HCT116 (cell line): ENCODE measurements around the gene ZNF845. TPM values are rescaled to one million over a fixed set of nuclear protein-coding genes. Genes with fewer than 3 reads are reported as not detected.
"Not testable (repeated sequence)": the region's sequence is repeated elsewhere in the genome, so short reads cannot be mapped to it uniquely, and the experiment has no call there.

Source experiments
- ATAC-seq: fragments of 200-7000 bp; cut with Tn5 transposase; 2 replicates; pipeline ENCODE4 v1.9.1; 2020; ENCODE audit warnings: mild to moderate bottlenecking, moderate library complexity
- BruUV-seq: library from RNA; stranded (reverse); fragments of 400-500 nt; replicated peaks from 2 replicates; lab custom pipeline; 2021; lab: Mats Ljungman, UMichigan
- CTCF ChIA-PET: fragments of 300-600 bp; sonication (Branson Sonifier 250); formaldehyde crosslinking; loops from one replicate; lab custom pipeline; 2021; ENCODE audit warnings: antibody characterized with exemption; lab: Charles Lee
- POLR2A ChIA-PET: fragments of 300-600, 350-600 bp; sonication (Branson Sonifier 250); formaldehyde crosslinking; loops from one replicate; lab custom pipeline; 2021; ENCODE audit warnings: antibody characterized with exemption; lab: Charles Lee
- RAD21 ChIA-PET, 2 experiments: fragments of 300-600 bp; sonication (Branson Sonifier 250); formaldehyde crosslinking; loops; one replicate each; lab custom pipeline; 2023; ENCODE audit warnings: low total read pairs in 2 of 2; ENCODE audit not compliant: uncharacterized antibody in 2 of 2, unreplicated experiment in 2 of 2, low non-redundant PET in 1 of 2; lab: Charles Lee
- DNase-seq: peaks from one replicate; pipeline ENCODE4 v3.0.0-alpha.2; 2010; ENCODE audit warnings: low read depth, low spot score
- H2AFZ ChIP-seq: fragments of 200-600 bp; shearing (Covaris generic), sonication (generic); 2 replicates; pipeline ENCODE4 v1.6.1; 2017; ENCODE audit warnings: low read depth, mixed run types, mixed read lengths, antibody characterized with exemption, low read length; ENCODE audit not compliant: poor library complexity, severe bottlenecking
- H3K27ac ChIP-seq: 2 replicates; pipeline ENCODE4 v1.5.1; 2012; ENCODE audit warnings: low read depth, low read length
- H3K27me3 ChIP-seq: fragments of 200-600 bp; sonication (generic); 2 replicates; pipeline ENCODE4 v1.6.1; 2016; ENCODE audit warnings: mixed run types, low read length, mixed read lengths; ENCODE audit not compliant: insufficient read depth
- H3K36me3 ChIP-seq, 2 experiments: fragments of 200-500 bp in 1 of 2; fragments of 200-600 bp in 1 of 2; sonication (Bioruptor generic) in 1 of 2; sonication (generic) in 1 of 2; 2 replicates each; pipeline versions ENCODE4 v1.5.1 to v1.6.1; 2014 to 2016; ENCODE audit warnings: low read length in 2 of 2, inconsistent platforms in 1 of 2, mixed read lengths in 1 of 2, mixed run types in 1 of 2; ENCODE audit not compliant: insufficient read depth in 2 of 2, control insufficient read depth in 1 of 2
- H3K4me1 ChIP-seq, 2 experiments: fragments of 200-600 bp in 1 of 2; sonication (generic) in 1 of 2; 2 replicates each; pipeline versions ENCODE4 v1.5.1 to v1.6.1; 2012 to 2017; ENCODE audit warnings: low read length in 2 of 2, inconsistent platforms in 1 of 2, mild to moderate bottlenecking in 1 of 2, mixed read lengths in 1 of 2, mixed run types in 1 of 2, moderate library complexity in 1 of 2; ENCODE audit not compliant: insufficient read depth in 2 of 2, control insufficient read depth in 1 of 2
- H3K4me2 ChIP-seq: fragments of 200-600 bp; sonication (generic); 2 replicates; pipeline ENCODE4 v1.6.1; 2017; ENCODE audit warnings: mixed run types, low read length, mixed read lengths
- H3K4me3 ChIP-seq, 2 experiments: fragments of 200-600 bp in 1 of 2; sonication (generic) in 1 of 2; replicated peaks in 1 of 2; 2 replicates each; pipeline ENCODE4 v1.5.1; 2011 to 2016; ENCODE audit warnings: low read length in 2 of 2, control low read depth in 1 of 2, low read depth in 1 of 2, mild to moderate bottlenecking in 1 of 2, mixed read lengths in 1 of 2, mixed run types in 1 of 2
- H3K79me2 ChIP-seq: fragments of 200-600 bp; sonication (generic); 2 replicates; pipeline ENCODE4 v1.6.1; 2017; ENCODE audit warnings: mild to moderate bottlenecking, mixed run types, low read length, moderate library complexity, mixed read lengths; ENCODE audit not compliant: insufficient read depth
- H3K9ac ChIP-seq: fragments of 200-600 bp; sonication (generic); 2 replicates; pipeline ENCODE4 v1.6.1; 2016; ENCODE audit warnings: low read length, mixed read lengths
- H3K9me2 ChIP-seq: fragments of 200-600 bp; sonication (generic), shearing (Covaris generic); 2 replicates; pipeline ENCODE4 v1.6.1; 2017; ENCODE audit warnings: mixed run types, mild to moderate bottlenecking, moderate library complexity; ENCODE audit not compliant: insufficient read depth
- H3K9me3 ChIP-seq, 2 experiments: fragments of 200-500 bp in 1 of 2; fragments of 200-600 bp in 1 of 2; sonication (Bioruptor generic) in 1 of 2; sonication (generic) in 1 of 2; 2 replicates each; pipeline ENCODE4 v1.6.1; 2014 to 2017; ENCODE audit warnings: low read length in 2 of 2, mixed read lengths in 2 of 2, inconsistent platforms in 1 of 2, low read depth in 1 of 2, mild to moderate bottlenecking in 1 of 2, mixed run types in 1 of 2, moderate library complexity in 1 of 2; ENCODE audit not compliant: control insufficient read depth in 1 of 2, insufficient read depth in 1 of 2
- H4K20me1 ChIP-seq: fragments of 200-600 bp; sonication (generic), shearing (Covaris generic); 2 replicates; pipeline ENCODE4 v1.6.1; 2017; ENCODE audit warnings: mixed run types, mild to moderate bottlenecking, moderate library complexity; ENCODE audit not compliant: insufficient read depth
- ELF1 ChIP-seq: IDR thresholded peaks from 2 replicates; pipeline ENCODE4 v1.6.1; 2012; ENCODE audit warnings: low read depth, borderline replicate concordance
- POLR2AphosphoS5 ChIP-seq: IDR thresholded peaks from 2 replicates; pipeline ENCODE4 v1.6.1; 2011; ENCODE audit warnings: mild to moderate bottlenecking, low read depth, low read length, moderate library complexity
- RAD21 ChIP-seq: IDR thresholded peaks from 2 replicates; pipeline ENCODE4 v1.6.1; 2012; ENCODE audit warnings: low read depth, mild to moderate bottlenecking
- SIN3A ChIP-seq: IDR thresholded peaks from 2 replicates; pipeline ENCODE4 v1.6.1; 2012; ENCODE audit warnings: low read depth
- intact Hi-C: fragments of 100-400 bp; cut with micrococcal nuclease; formaldehyde crosslinking; loops from 2 replicates; pipeline ENCODE4 v1.10.0; 2022
- total RNA-seq: library from RNA; stranded (reverse); gene quantifications from one replicate; pipeline ENCODE4 v1.2.1, GENCODE V29; 2021; ENCODE audit not compliant: unreplicated experiment
- TF ChIP-seq, protein P1 (sequence below): IDR thresholded peaks from 2 replicates; pipeline ENCODE4 v1.6.1; 2011; ENCODE audit warnings: mild to moderate bottlenecking, low read length, moderate library complexity; ENCODE audit not compliant: insufficient replicate concordance; ENCODE audit errors: extremely low read depth
- TF ChIP-seq, protein P2 (sequence below), 3 experiments: fragments of 200-600 bp in 1 of 3; sonication (generic) in 1 of 3; IDR thresholded peaks in 2 of 3; conservative IDR thresholded peaks in 1 of 3; 2 replicates each; pipeline ENCODE4 v1.5.1; 2012 to 2017; ENCODE audit warnings: low read depth in 2 of 3, low read length in 2 of 3, antibody characterized with exemption in 1 of 3, borderline replicate concordance in 1 of 3, control low read depth in 1 of 3, mild to moderate bottlenecking in 1 of 3, mixed read lengths in 1 of 3, mixed run types in 1 of 3, moderate library complexity in 1 of 3; ENCODE audit not compliant: insufficient read depth in 1 of 3

Gene ZNF845
- total RNA-seq, 1 experiment from 2014 or later: 5.4 TPM

DNA sequence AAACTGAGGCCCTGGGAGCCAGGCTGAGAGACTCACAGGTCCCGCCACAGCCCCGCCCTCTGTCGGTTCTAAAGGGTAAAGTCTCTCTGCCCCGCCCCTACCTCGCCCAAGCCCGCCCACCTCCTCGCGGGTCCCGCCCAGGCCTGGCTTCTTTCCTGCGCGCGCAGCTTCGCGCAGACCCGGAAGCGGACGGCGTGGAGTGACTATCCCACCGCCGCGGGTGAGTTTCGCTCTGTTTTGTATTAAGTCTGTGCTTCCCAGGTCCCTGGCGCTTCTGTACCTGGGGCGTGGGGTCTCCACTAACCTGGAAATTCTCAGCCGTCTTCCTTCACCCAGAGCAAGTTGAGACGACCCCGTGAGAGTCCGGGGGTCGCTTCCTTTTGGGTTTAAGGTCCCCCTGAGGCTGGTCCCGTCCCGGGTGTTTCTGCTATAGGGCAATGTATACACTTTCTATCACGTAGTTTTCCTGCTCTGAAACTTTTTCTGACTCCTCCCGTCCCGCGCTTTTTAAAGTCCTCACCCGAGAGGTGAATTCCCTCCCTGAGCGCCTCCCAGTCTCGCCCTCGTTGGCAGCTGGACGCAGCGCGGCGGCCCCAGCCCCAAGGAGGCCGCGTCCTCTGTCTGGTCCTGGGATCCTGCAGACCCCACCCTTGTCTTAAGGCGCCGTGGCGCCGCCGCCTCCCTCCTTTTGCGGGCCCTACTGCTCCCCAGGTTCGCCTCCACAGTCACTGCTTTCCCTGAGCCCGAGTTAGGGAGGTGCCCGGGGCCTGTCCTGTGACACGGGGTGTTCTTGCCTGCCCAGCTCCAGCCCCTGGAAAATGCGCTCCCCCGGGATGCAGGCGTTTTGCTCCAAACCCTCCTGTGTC, 61.7 kb downstream of the ZNF845 start, which contains the start of gene ZNF765:
ZNF765 (plus strand) TSS at position 176 of the 866 bp plus-strand sequence. CDS start 2,867 bp downstream, outside the sequence.
- intact Hi-C loops: no loop called here
- Histone ChIP-seq H3K27me3 (no peaks in the 10 kb centered on the region), H3K36me3 (peaks cover 3 to 5% of the 10 kb centered on the region in 2 experiments; a peak in 3 of 4 replicates), H2AFZ (no peak within 1 kb of the TSS), H4K20me1 (no peaks in the 10 kb centered on the region), H3K4me3 (peak within 1 kb of the TSS; percentile 84 to 85), H3K9ac (peak within 1 kb of the TSS; percentile 79), H3K9me2 (no peaks in the 10 kb centered on the region), H3K9me3 (no peaks in the 10 kb centered on the region; a peak in 2 of 4 replicates), H3K4me1 (peaks cover 0 to 4% of the 10 kb centered on the region in 2 experiments; a peak in 1 of 4 replicates), H3K79me2 (peaks cover 10% of the 10 kb centered on the region; the same call in 1 of the 2 replicates), H3K27ac (peak within 1 kb of the TSS; percentile 52), H3K4me2 (peak within 1 kb of the TSS; percentile 94)
- ChIA-PET CTCF (no interaction called here), POLR2A (no interaction called here), RAD21 (no interaction called here)
- DNase-seq (peak; percentile 68), ATAC-seq (peak; percentile 98)
- TSS peak; percentile 53 for BruUV-seq
- TF ChIP-seq, protein P1, sequence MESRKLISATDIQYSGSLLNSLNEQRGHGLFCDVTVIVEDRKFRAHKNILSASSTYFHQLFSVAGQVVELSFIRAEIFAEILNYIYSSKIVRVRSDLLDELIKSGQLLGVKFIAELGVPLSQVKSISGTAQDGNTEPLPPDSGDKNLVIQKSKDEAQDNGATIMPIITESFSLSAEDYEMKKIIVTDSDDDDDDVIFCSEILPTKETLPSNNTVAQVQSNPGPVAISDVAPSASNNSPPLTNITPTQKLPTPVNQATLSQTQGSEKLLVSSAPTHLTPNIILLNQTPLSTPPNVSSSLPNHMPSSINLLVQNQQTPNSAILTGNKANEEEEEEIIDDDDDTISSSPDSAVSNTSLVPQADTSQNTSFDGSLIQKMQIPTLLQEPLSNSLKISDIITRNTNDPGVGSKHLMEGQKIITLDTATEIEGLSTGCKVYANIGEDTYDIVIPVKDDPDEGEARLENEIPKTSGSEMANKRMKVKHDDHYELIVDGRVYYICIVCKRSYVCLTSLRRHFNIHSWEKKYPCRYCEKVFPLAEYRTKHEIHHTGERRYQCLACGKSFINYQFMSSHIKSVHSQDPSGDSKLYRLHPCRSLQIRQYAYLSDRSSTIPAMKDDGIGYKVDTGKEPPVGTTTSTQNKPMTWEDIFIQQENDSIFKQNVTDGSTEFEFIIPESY: no peak
- peak; percentile 96 for TF ChIP-seq ELF1
- TF ChIP-seq, protein P2, sequence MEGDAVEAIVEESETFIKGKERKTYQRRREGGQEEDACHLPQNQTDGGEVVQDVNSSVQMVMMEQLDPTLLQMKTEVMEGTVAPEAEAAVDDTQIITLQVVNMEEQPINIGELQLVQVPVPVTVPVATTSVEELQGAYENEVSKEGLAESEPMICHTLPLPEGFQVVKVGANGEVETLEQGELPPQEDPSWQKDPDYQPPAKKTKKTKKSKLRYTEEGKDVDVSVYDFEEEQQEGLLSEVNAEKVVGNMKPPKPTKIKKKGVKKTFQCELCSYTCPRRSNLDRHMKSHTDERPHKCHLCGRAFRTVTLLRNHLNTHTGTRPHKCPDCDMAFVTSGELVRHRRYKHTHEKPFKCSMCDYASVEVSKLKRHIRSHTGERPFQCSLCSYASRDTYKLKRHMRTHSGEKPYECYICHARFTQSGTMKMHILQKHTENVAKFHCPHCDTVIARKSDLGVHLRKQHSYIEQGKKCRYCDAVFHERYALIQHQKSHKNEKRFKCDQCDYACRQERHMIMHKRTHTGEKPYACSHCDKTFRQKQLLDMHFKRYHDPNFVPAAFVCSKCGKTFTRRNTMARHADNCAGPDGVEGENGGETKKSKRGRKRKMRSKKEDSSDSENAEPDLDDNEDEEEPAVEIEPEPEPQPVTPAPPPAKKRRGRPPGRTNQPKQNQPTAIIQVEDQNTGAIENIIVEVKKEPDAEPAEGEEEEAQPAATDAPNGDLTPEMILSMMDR (IDR thresholded peaks at IDR 0.05 in 2 of 3, conservative IDR thresholded peaks at IDR 0.05 in 1 of 3; ENCODE audit: borderline replicate concordance in 1 of 3, insufficient read depth in 1 of 3, low read depth in 2 of 3, low read length in 2 of 3): peak in 2 of 3 experiments; percentile 19 to 30; a peak in 3 of 6 replicates
- TF ChIP-seq POLR2AphosphoS5: peak; percentile 88
- peak; percentile 52; the same call in 1 of the 2 replicates for TF ChIP-seq SIN3A
- no peak for TF ChIP-seq RAD21

DNA sequence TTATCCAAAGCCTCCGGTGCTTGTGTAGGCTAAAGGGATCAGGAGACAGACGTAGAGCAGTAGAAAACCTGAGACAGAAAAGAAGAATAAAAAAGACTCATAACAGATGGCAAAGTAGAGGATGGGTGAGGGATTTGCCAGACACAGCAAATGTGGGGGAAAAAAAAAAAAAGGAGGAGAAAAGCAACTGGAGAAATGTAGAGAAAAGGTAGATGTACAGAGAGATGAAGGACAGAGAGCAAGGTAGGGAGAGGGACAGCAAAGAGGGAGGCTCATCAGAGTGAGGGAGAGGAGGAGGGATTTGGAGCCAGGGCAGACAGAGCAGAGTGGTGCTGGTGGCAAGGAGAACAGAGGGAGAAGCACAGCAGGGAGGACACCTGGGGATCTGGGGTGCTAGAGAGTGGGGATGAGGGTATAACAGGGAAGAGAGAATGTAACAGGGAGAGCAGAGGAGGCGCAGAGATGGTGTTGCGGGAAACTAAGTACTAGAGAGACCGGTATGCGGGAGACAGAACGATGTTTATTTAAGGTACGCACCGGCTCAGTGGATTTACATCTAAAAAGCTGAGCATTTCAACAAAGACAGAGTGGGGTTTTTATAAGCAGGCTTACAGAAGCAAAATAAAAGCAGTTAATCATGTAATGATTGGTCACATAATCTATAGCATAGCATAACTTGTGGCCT, 62.4 kb downstream of the ZNF845 start:
- H3K27me3 ChIP-seq, ATAC-seq, CTCF ChIA-PET, H3K36me3 ChIP-seq, H3K4me1 ChIP-seq, intact Hi-C loops, H3K9me2 ChIP-seq, H2AFZ ChIP-seq, BruUV-seq, DNase-seq, RAD21 ChIA-PET, H3K79me2 ChIP-seq, H3K9me3 ChIP-seq, H3K27ac ChIP-seq, H4K20me1 ChIP-seq, POLR2A ChIA-PET: not testable (repeated sequence)
- Histone ChIP-seq H3K4me2 (peak overlapping the region; percentile 94), H3K4me3 (peak overlapping the region; percentile 84 to 85), H3K9ac (peak overlapping the region; percentile 79)
